H1 (cell line): ENCODE data around the gene CTIF.

Experiments used
- ATF2 ChIP-seq: IDR thresholded peaks from 2 replicates; pipeline ENCODE4 v1.6.1; 2012; ENCODE audit warnings: low read length, inconsistent platforms
- BRCA1 ChIP-seq: IDR thresholded peaks from 2 replicates; pipeline ENCODE4 v1.6.1; 2012; ENCODE audit warnings: low read depth, low read length, improper control_type of control experiment
- CTCF ChIP-seq, 3 experiments: IDR thresholded peaks; 1 replicate in 2 of 3; 2 replicates in 1 of 3; pipeline versions ENCODE4 v1.5.1 to v1.6.1; 2011; ENCODE audit warnings: low read length in 3 of 3, mild to moderate bottlenecking in 3 of 3, inconsistent platforms in 2 of 3, low read depth in 1 of 3, moderate library complexity in 1 of 3; ENCODE audit not compliant: insufficient read depth in 1 of 3; ENCODE audit errors: control extremely low read depth in 1 of 3
- E2F6 ChIP-seq: IDR thresholded peaks from 2 replicates; pipeline ENCODE4 v1.6.1; 2012; ENCODE audit warnings: inconsistent platforms
- EGR1 ChIP-seq: IDR thresholded peaks from 2 replicates; pipeline ENCODE4 v1.6.1; 2011; ENCODE audit warnings: low read depth, low read length, borderline replicate concordance
- SAP30 ChIP-seq: fragments of 300-600 bp; sonication (generic); IDR thresholded peaks from 2 replicates; pipeline ENCODE4 v1.7.1; 2012; ENCODE audit warnings: low read length, moderate library complexity, mild to moderate bottlenecking, inconsistent platforms; ENCODE audit not compliant: insufficient read depth, insufficient replicate concordance
- USF2 ChIP-seq: IDR thresholded peaks from 2 replicates; pipeline ENCODE4 v1.6.1; 2011; ENCODE audit warnings: low read length, improper control_type of control experiment

- TF ChIP-seq CTCF (IDR thresholded peaks at IDR 0.05; ENCODE audit: control extremely low read depth in 1 of 3, insufficient read depth in 1 of 3, low read depth in 1 of 3, low read length in 3 of 3) (no peak), SAP30 (no peak), USF2 (no peak), E2F6 (no peak), EGR1 (no peak), BRCA1 (no peak), ATF2 (no peak)
Observed at GRCh38 chr18:48687346-48688042, 148.7 kb downstream of the CTIF start.
